GM12891 (cell line): ENCODE results near the gene ANO4.

Experiments
- POLR2A ChIP-seq: IDR thresholded peaks from 2 replicates; pipeline ENCODE4 v1.6.1; 2011; ENCODE audit warnings: low read depth, low read length, control low read depth
- POLR2AphosphoS5 ChIP-seq: IDR thresholded peaks from 2 replicates; pipeline ENCODE4 v1.6.1; 2011; ENCODE audit warnings: low read depth, low read length, control low read depth

DNA sequence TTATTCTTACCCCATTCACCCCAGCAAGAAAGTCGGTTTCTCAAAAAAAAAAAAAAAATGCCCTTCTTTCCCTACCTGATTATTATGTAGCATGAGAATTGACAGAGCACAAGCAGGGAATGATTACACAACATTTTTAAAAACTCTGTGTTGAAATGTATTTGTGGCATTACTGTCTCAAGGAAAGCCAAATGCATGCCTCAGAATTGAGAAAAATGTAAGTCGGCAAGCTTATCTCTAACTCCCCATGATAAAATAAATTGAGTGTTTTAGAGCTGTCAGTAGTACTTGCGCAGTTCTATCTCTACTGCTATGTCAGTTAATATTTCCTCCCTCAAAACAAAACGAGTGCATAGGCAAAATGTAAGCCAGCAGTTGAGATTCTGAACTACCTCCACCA, 25.7 kb downstream of the ANO4 start:
- TF ChIP-seq POLR2AphosphoS5 (no peak), POLR2A (no peak)
